HepG2 (cell line): ENCODE measurements around the gene PTGR2. TPM values are rescaled to one million over a fixed set of nuclear protein-coding genes. Genes with fewer than 3 reads are reported as not detected.

ENCODE experiments used
- DPF2 ChIP-seq: sonication (generic); formaldehyde crosslinking; IDR thresholded peaks from 2 replicates; pipeline ENCODE4 v1.4.0; 2020; ENCODE audit warnings: mild to moderate bottlenecking, low read depth, missing genetic modification reagents, borderline replicate concordance
- DRAP1 ChIP-seq: IDR thresholded peaks from 2 replicates; pipeline ENCODE4 v1.6.1; 2016; ENCODE audit warnings: missing genetic modification reagents, missing compliant biosample characterization
- EEA1 ChIP-seq: sonication (generic); formaldehyde crosslinking; IDR thresholded peaks from 2 replicates; pipeline ENCODE4 v1.5.1; 2020; ENCODE audit warnings: mild to moderate bottlenecking, missing genetic modification reagents, borderline replicate concordance
- FOXC1 ChIP-seq: sonication (generic); formaldehyde crosslinking; IDR thresholded peaks from 2 replicates; pipeline ENCODE4 v1.8.0; 2022; ENCODE audit warnings: mild to moderate bottlenecking, missing genetic modification reagents, borderline replicate concordance
- ISL2 ChIP-seq: sonication (generic); formaldehyde crosslinking; IDR thresholded peaks from 2 replicates; pipeline ENCODE4 v1.5.0; 2020; ENCODE audit warnings: missing genetic modification reagents
- KDM1A ChIP-seq: IDR thresholded peaks from 2 replicates; pipeline ENCODE4 v1.6.1; 2016; ENCODE audit warnings: missing compliant biosample characterization
- KLF15 ChIP-seq: sonication (generic); formaldehyde crosslinking; IDR thresholded peaks from 2 replicates; pipeline ENCODE4 v1.8.1; 2023; ENCODE audit warnings: borderline replicate concordance, mild to moderate bottlenecking, inconsistent platforms, missing genetic modification reagents, mixed read lengths
- MATR3 ChIP-seq: sonication (generic); formaldehyde crosslinking; IDR thresholded peaks from 2 replicates; pipeline ENCODE4 v1.4.0; 2020; ENCODE audit warnings: missing genetic modification reagents
- NFKBIZ ChIP-seq: IDR thresholded peaks from 2 replicates; pipeline ENCODE4 v1.6.1; 2018; ENCODE audit warnings: missing genetic modification reagents, missing compliant biosample characterization
- RFX3 ChIP-seq: IDR thresholded peaks from 2 replicates; pipeline ENCODE4 v1.6.1; 2016; ENCODE audit warnings: missing biosample characterization, missing genetic modification reagents
- SETDB1 ChIP-seq: sonication (generic); formaldehyde crosslinking; IDR thresholded peaks from 2 replicates; pipeline ENCODE4 v1.5.1; 2020; ENCODE audit warnings: missing genetic modification reagents, mild to moderate bottlenecking, borderline replicate concordance
- SMC3 ChIP-seq: IDR thresholded peaks from 2 replicates; pipeline ENCODE4 v1.6.1; 2011; ENCODE audit warnings: low read length, improper control_type of control experiment
- TERF1 ChIP-seq: sonication (generic); formaldehyde crosslinking; IDR thresholded peaks from 2 replicates; pipeline ENCODE4 v1.8.0; 2022; ENCODE audit warnings: mild to moderate bottlenecking, missing genetic modification reagents, moderate library complexity
- TRIM24 ChIP-seq: sonication (generic); formaldehyde crosslinking; IDR thresholded peaks from 2 replicates; pipeline ENCODE4 v1.8.0; 2022; ENCODE audit warnings: mild to moderate bottlenecking, missing genetic modification reagents
- USF2 ChIP-seq, 2 experiments: sonication (generic) in 1 of 2; formaldehyde crosslinking in 1 of 2; IDR thresholded peaks; 2 replicates each; pipeline versions ENCODE4 v1.5.1 to v1.6.1; 2011 to 2020; ENCODE audit warnings: borderline replicate concordance in 1 of 2, low read depth in 1 of 2, low read length in 1 of 2, mild to moderate bottlenecking in 1 of 2, missing genetic modification reagents in 1 of 2, moderate library complexity in 1 of 2
- ZFP90 ChIP-seq: sonication (generic); formaldehyde crosslinking; IDR thresholded peaks from 2 replicates; pipeline ENCODE4 v1.8.0; 2022; ENCODE audit warnings: missing genetic modification reagents, mild to moderate bottlenecking, inconsistent platforms, borderline replicate concordance
- ZNF138 ChIP-seq: sonication (generic); formaldehyde crosslinking; IDR thresholded peaks from 2 replicates; pipeline ENCODE4 v1.5.0; 2020; ENCODE audit warnings: mild to moderate bottlenecking, low read depth, missing genetic modification reagents
- ZNF282 ChIP-seq: fragments of 450-650 bp; IDR thresholded peaks from 2 replicates; pipeline ENCODE4 v1.6.1; 2018; ENCODE audit not compliant: partially characterized antibody
- ZNF382 ChIP-seq: sonication (generic); formaldehyde crosslinking; IDR thresholded peaks from 2 replicates; pipeline ENCODE4 v1.5.0; 2020; ENCODE audit warnings: missing genetic modification reagents, mild to moderate bottlenecking, borderline replicate concordance
- ZNF441 ChIP-seq: sonication (generic); formaldehyde crosslinking; IDR thresholded peaks from 2 replicates; pipeline ENCODE4 v1.7.0; 2021; ENCODE audit warnings: missing genetic modification reagents, borderline replicate concordance
- ZNF562 ChIP-seq: sonication (generic); formaldehyde crosslinking; IDR thresholded peaks from 2 replicates; pipeline ENCODE4 v1.8.0; 2022; ENCODE audit warnings: missing genetic modification reagents, borderline replicate concordance
- ZNF687 ChIP-seq: sonication (generic); formaldehyde crosslinking; IDR thresholded peaks from 2 replicates; pipeline ENCODE4 v1.5.1; 2020; ENCODE audit warnings: mild to moderate bottlenecking, missing genetic modification reagents, moderate library complexity
- polyA plus RNA-seq, 8 experiments: library from polyadenylated mRNA; depleted of rRNA in 3 of 8; stranded (reverse) in 7 of 8; unstranded in 1 of 8; fragments of >200 nt; fragmentation: Illumina TruSeq in 4 of 8; extraction: Trizol in 4 of 8; gene quantifications; 2 replicates each; pipeline versions ENCODE4 v1.2.1 to v1.2.3, GENCODE V29; 2011 to 2016; ENCODE audit warnings: low read depth in 4 of 8, missing spikeins in 1 of 8, mixed read lengths in 1 of 8; ENCODE audit not compliant: insufficient read depth in 1 of 8
- total RNA-seq, 5 experiments: library from RNA; depleted of rRNA; stranded (reverse); fragments of >200 nt; fragmentation: Illumina TruSeq; extraction: Trizol; gene quantifications; 2 replicates each; pipeline ENCODE4 v1.2.3, GENCODE V29; 2016; ENCODE audit warnings: low read depth in 1 of 5

PTGR2 gene
- total and polyA plus RNA-seq, 2 of the 13 experiments (the other 11 are each of a cell fraction or from before 2014, with no cell fraction given) = 3.0 to 4.3 TPM

GRCh38 chr14:73802431-73803188 is 49.0 kb upstream of the PTGR2 start (continued):
- no peak for TF ChIP-seq KDM1A (CRISPR knock-in tag)
- no peak for TF ChIP-seq KLF15 (CRISPR knock-in tag)
- TF ChIP-seq EEA1 (CRISPR knock-in tag) = no peak
- no peak for TF ChIP-seq RFX3 (CRISPR knock-in tag)
- TF ChIP-seq FOXC1 (CRISPR knock-in tag) = no peak; the same call in 1 of the 2 replicates
- TF ChIP-seq USF2 (IDR thresholded peaks at IDR 0.05; ENCODE audit: low read depth, low read length) = no peak
- TF ChIP-seq USF2 (CRISPR knock-in tag; IDR thresholded peaks at IDR 0.05; ENCODE audit: borderline replicate concordance) = no peak
- TF ChIP-seq ZNF687 (CRISPR knock-in tag) = peak; percentile 88
- 0 out of 2 replicates have a peak, but pooled peaks have one; percentile 35 for TF ChIP-seq ZNF441
- TF ChIP-seq NFKBIZ (CRISPR knock-in tag) = no peak
- TF ChIP-seq DRAP1 = no peak
- TF ChIP-seq ZNF562 (CRISPR knock-in tag) = no peak
- TF ChIP-seq TRIM24 (CRISPR knock-in tag) = 0 out of 2 replicates have a peak, but pooled peaks have one; percentile 11
- no peak for TF ChIP-seq TERF1
- TF ChIP-seq DPF2 (CRISPR knock-in tag) = no peak
- no peak for TF ChIP-seq SETDB1
- TF ChIP-seq SMC3 = no peak
- TF ChIP-seq ISL2 (CRISPR knock-in tag) = no peak
- TF ChIP-seq ZFP90 (CRISPR knock-in tag) = no peak
- no peak; the same call in 1 of the 2 replicates for TF ChIP-seq MATR3 (CRISPR knock-in tag)
- TF ChIP-seq ZNF282 = no peak
- no peak for TF ChIP-seq ZNF138 (CRISPR knock-in tag)
- TF ChIP-seq ZNF382 (CRISPR knock-in tag) = no peak
